HG03139 (cell line): ENCODE measurements around the gene NUDCD3.

Experiments
- ATAC-seq: cut with Tn5 transposase; IDR thresholded peaks from one replicate; pipeline ENCODE4 v1.9.1; 2021; ENCODE audit not compliant: unreplicated experiment

NUDCD3 gene

GRCh38 chr7:44402401-44403060, 87.9 kb downstream of the NUDCD3 start:
- no peak for ATAC-seq

GRCh38 chr7:44401692-44402091, 88.8 kb downstream of the NUDCD3 start:
- ATAC-seq: no peak

- ATAC-seq: no peak
Observed at GRCh38 chr7:44400033-44400511, 90.4 kb downstream of the NUDCD3 start.

GRCh38 chr7:44398953-44399574, 91.4 kb downstream of the NUDCD3 start:
- ATAC-seq: no peak

GRCh38 chr7:44398511-44398911, 91.9 kb downstream of the NUDCD3 start:
- ATAC-seq: no peak

- no peak for ATAC-seq
Observed at GRCh38 chr7:44396931-44397545, 93.4 kb downstream of the NUDCD3 start.

- ATAC-seq: no peak
Observed at GRCh38 chr7:44396496-44396895, 94.0 kb downstream of the NUDCD3 start.

GRCh38 chr7:44395067-44395466, 95.4 kb downstream of the NUDCD3 start:
- no peak for ATAC-seq

- no peak for ATAC-seq
Observed at GRCh38 chr7:44394636-44395035, 95.8 kb downstream of the NUDCD3 start.

GRCh38 chr7:44394112-44394447, 96.4 kb downstream of the NUDCD3 start:
- no peak for ATAC-seq

- ATAC-seq: no peak
Observed at GRCh38 chr7:44393238-44394111, 97.0 kb downstream of the NUDCD3 start.

GRCh38 chr7:44392618-44393010, 97.8 kb downstream of the NUDCD3 start:
- ATAC-seq: no peak

GRCh38 chr7:44391746-44392617, 98.5 kb downstream of the NUDCD3 start:
- ATAC-seq: no peak

GRCh38 chr7:44391171-44391570, 99.3 kb downstream of the NUDCD3 start:
- no peak for ATAC-seq

GRCh38 chr7:44390701-44391100, 99.8 kb downstream of the NUDCD3 start:
- ATAC-seq: no peak

- no peak for ATAC-seq
Observed at GRCh38 chr7:44388089-44388970, 102.1 kb downstream of the NUDCD3 start.

- no peak for ATAC-seq
Observed at GRCh38 chr7:44387389-44387788, 103.1 kb downstream of the NUDCD3 start.

GRCh38 chr7:44386139-44386913, 104.1 kb downstream of the NUDCD3 start:
- ATAC-seq: no peak
